Gastrocnemius medialis (tissue), 4 donors: ENCODE measurements around the gene TRIM22. TPM values are rescaled to one million over a fixed set of nuclear protein-coding genes. Genes with fewer than 3 reads are reported as not detected.

Experiments
- ATAC-seq, 2 donors: fragments of 150-250 bp; one replicate each; pipeline ENCODE4 v1.9.1; 2016
- DNase-seq, 2 donors: peaks; one replicate each; pipeline ENCODE4 v3.0.0-alpha.2; 2019
- H3K27ac ChIP-seq, 4 donors: fragments of 200-600 bp; sonication (generic); 1 replicate in 1 of 4; 2 replicates in 3 of 4; pipeline ENCODE4 v1.5.1; 2016 to 2018; ENCODE audit warnings: mild to moderate bottlenecking in 2 of 4, moderate library complexity in 1 of 4
- H3K27me3 ChIP-seq, 3 donors: fragments of 200-600 bp; sonication (generic) in 2 of 3; 1 replicate in 1 of 3; 2 replicates in 2 of 3; pipeline versions ENCODE4 v1.5.1 to v1.6.0; 2016 to 2019; ENCODE audit warnings: mild to moderate bottlenecking in 1 of 3, moderate library complexity in 1 of 3
- H3K36me3 ChIP-seq, 2 donors: fragments of 200-600 bp; sonication (generic) in 1 of 2; one replicate each; pipeline ENCODE4 v1.5.1; 2017 to 2018
- H3K4me1 ChIP-seq, 2 donors: fragments of 200-600 bp; sonication (generic) in 1 of 2; one replicate each; pipeline ENCODE4 v1.5.1; 2016 to 2017; ENCODE audit warnings: mild to moderate bottlenecking in 2 of 2
- H3K4me3 ChIP-seq, 4 donors: fragments of 200-600 bp; sonication (generic) in 3 of 4; 1 replicate in 1 of 4; 2 replicates in 3 of 4; pipeline ENCODE4 v1.5.1; 2016 to 2019; ENCODE audit warnings: mild to moderate bottlenecking in 2 of 4
- H3K9me3 ChIP-seq, 3 donors: fragments of 200-600 bp; sonication (generic) in 2 of 3; 1 replicate in 1 of 3; 2 replicates in 2 of 3; pipeline ENCODE4 v1.5.1; 2016 to 2019
- CTCF ChIP-seq, 5 experiments: fragments of 450-650 bp in 3 of 5; fragments of 200-600 bp in 2 of 5; sonication (generic) in 2 of 5; IDR thresholded peaks in 4 of 5; conservative IDR thresholded peaks in 1 of 5; 1 replicate in 4 of 5; 2 replicates in 1 of 5; pipeline ENCODE4 v1.5.1; 2016 to 2019; ENCODE audit warnings: antibody characterized with exemption in 5 of 5, mild to moderate bottlenecking in 3 of 5, moderate library complexity in 3 of 5
- POLR2A ChIP-seq, 2 donors: fragments of 450-650 bp; IDR thresholded peaks; one replicate each; pipeline ENCODE4 v1.6.1; 2017; ENCODE audit warnings: antibody characterized with exemption in 2 of 2, mild to moderate bottlenecking in 2 of 2, moderate library complexity in 2 of 2
- in situ Hi-C, 4 donors: fragments of 200-750 bp; cut with MboI; loops; one replicate each; pipeline versions ENCODE4 v1.15.0 to v1.8.0; 2017; ENCODE audit warnings: low sequenced_read_pairs in 4 of 4
- intact Hi-C: fragments of 100-400 bp; cut with DNase I; formaldehyde crosslinking; loops from one replicate; pipeline ENCODE4 v1.15.1; 2023; ENCODE audit warnings: low total_unique reads
- total RNA-seq, 4 donors: library from RNA; depleted of rRNA; stranded (reverse); fragments of >200 nt; gene quantifications; one replicate each; pipeline versions ENCODE4 v1.1.0 to v1.2.3, GENCODE V29; 2016

TRIM22 gene
- total RNA-seq, 4 donors from 2014 or later: 5.3 to 15.8 (median 8.8) TPM

GRCh38 chr11:5695580-5695979, 6.0 kb downstream of the TRIM22 start:
- intact Hi-C loops (no loop called here), in situ Hi-C loops (no loop called here)
- DNase-seq: no peak
- Histone ChIP-seq H3K27ac (no peak overlapping the region), H3K4me3 (no peak overlapping the region), H3K36me3 (no peaks in the 10 kb centered on the region), H3K9me3 (no peaks in the 10 kb centered on the region), H3K27me3 (no peaks in the 10 kb centered on the region), H3K4me1 (no peaks in the 10 kb centered on the region)
- TF ChIP-seq CTCF (IDR thresholded peaks at IDR 0.05 in 4 of 5, conservative IDR thresholded peaks at IDR 0.05 in 1 of 5) (no peak), POLR2A (IDR thresholded peaks at IDR 0.05) (no peak)
- no peak for ATAC-seq

GRCh38 chr11:5696210-5696609, 6.6 kb downstream of the TRIM22 start:
- no peak for TF ChIP-seq CTCF (IDR thresholded peaks at IDR 0.05 in 4 of 5, conservative IDR thresholded peaks at IDR 0.05 in 1 of 5)
- no peak for TF ChIP-seq POLR2A (IDR thresholded peaks at IDR 0.05)
- Histone ChIP-seq H3K36me3 (no peaks in the 10 kb centered on the region), H3K4me3 (no peak overlapping the region), H3K9me3 (no peaks in the 10 kb centered on the region), H3K27ac (no peak overlapping the region), H3K27me3 (no peaks in the 10 kb centered on the region), H3K4me1 (no peaks in the 10 kb centered on the region)
- intact Hi-C loops (no loop called here), in situ Hi-C loops (no loop called here)
- DNase-seq (no peak), ATAC-seq (no peak)

- in situ Hi-C loops (no loop called here), intact Hi-C loops (no loop called here)
- Histone ChIP-seq H3K27me3 (no peaks in the 10 kb centered on the region), H3K4me3 (no peak overlapping the region), H3K4me1 (no peaks in the 10 kb centered on the region), H3K27ac (no peak overlapping the region), H3K36me3 (no peaks in the 10 kb centered on the region), H3K9me3 (no peaks in the 10 kb centered on the region)
- DNase-seq (no peak), ATAC-seq (no peak)
- TF ChIP-seq POLR2A (IDR thresholded peaks at IDR 0.05) (no peak), CTCF (IDR thresholded peaks at IDR 0.05 in 4 of 5, conservative IDR thresholded peaks at IDR 0.05 in 1 of 5) (no peak)
Measured at GRCh38 chr11:5698281-5698680, 8.7 kb downstream of the TRIM22 start.

- intact Hi-C loops: no loop called here
- H3K4me1 ChIP-seq: no peaks in the 10 kb centered on the region
- H3K36me3 ChIP-seq: no peaks in the 10 kb centered on the region
Measured at GRCh38 chr11:5700421-5701054, 10.9 kb downstream of the TRIM22 start.

More at GRCh38 chr11:5700421-5701054, 10.9 kb downstream of the TRIM22 start:
- TF ChIP-seq POLR2A (IDR thresholded peaks at IDR 0.05) (no peak), CTCF (IDR thresholded peaks at IDR 0.05 in 4 of 5, conservative IDR thresholded peaks at IDR 0.05 in 1 of 5) (no peak)
- H3K27me3 ChIP-seq: no peaks in the 10 kb centered on the region
- no peaks in the 10 kb centered on the region for H3K9me3 ChIP-seq
- no peak overlapping the region for H3K27ac ChIP-seq
- no peak overlapping the region for H3K4me3 ChIP-seq
- ATAC-seq (no peak), DNase-seq (no peak)
- in situ Hi-C loops: no loop called here
